ENCODE data around the gene NDUFS2. TPM values are rescaled to one million over a fixed set of nuclear protein-coding genes. Genes with fewer than 3 reads are reported as not detected.

Gene NDUFS2
- total and polyA plus RNA-seq, 9 of the 15 experiments (the other 6 are each of a cell fraction or from before 2014, with no cell fraction given), result 70.0 to 176 (median 141) TPM

- TF ChIP-seq, protein P1, sequence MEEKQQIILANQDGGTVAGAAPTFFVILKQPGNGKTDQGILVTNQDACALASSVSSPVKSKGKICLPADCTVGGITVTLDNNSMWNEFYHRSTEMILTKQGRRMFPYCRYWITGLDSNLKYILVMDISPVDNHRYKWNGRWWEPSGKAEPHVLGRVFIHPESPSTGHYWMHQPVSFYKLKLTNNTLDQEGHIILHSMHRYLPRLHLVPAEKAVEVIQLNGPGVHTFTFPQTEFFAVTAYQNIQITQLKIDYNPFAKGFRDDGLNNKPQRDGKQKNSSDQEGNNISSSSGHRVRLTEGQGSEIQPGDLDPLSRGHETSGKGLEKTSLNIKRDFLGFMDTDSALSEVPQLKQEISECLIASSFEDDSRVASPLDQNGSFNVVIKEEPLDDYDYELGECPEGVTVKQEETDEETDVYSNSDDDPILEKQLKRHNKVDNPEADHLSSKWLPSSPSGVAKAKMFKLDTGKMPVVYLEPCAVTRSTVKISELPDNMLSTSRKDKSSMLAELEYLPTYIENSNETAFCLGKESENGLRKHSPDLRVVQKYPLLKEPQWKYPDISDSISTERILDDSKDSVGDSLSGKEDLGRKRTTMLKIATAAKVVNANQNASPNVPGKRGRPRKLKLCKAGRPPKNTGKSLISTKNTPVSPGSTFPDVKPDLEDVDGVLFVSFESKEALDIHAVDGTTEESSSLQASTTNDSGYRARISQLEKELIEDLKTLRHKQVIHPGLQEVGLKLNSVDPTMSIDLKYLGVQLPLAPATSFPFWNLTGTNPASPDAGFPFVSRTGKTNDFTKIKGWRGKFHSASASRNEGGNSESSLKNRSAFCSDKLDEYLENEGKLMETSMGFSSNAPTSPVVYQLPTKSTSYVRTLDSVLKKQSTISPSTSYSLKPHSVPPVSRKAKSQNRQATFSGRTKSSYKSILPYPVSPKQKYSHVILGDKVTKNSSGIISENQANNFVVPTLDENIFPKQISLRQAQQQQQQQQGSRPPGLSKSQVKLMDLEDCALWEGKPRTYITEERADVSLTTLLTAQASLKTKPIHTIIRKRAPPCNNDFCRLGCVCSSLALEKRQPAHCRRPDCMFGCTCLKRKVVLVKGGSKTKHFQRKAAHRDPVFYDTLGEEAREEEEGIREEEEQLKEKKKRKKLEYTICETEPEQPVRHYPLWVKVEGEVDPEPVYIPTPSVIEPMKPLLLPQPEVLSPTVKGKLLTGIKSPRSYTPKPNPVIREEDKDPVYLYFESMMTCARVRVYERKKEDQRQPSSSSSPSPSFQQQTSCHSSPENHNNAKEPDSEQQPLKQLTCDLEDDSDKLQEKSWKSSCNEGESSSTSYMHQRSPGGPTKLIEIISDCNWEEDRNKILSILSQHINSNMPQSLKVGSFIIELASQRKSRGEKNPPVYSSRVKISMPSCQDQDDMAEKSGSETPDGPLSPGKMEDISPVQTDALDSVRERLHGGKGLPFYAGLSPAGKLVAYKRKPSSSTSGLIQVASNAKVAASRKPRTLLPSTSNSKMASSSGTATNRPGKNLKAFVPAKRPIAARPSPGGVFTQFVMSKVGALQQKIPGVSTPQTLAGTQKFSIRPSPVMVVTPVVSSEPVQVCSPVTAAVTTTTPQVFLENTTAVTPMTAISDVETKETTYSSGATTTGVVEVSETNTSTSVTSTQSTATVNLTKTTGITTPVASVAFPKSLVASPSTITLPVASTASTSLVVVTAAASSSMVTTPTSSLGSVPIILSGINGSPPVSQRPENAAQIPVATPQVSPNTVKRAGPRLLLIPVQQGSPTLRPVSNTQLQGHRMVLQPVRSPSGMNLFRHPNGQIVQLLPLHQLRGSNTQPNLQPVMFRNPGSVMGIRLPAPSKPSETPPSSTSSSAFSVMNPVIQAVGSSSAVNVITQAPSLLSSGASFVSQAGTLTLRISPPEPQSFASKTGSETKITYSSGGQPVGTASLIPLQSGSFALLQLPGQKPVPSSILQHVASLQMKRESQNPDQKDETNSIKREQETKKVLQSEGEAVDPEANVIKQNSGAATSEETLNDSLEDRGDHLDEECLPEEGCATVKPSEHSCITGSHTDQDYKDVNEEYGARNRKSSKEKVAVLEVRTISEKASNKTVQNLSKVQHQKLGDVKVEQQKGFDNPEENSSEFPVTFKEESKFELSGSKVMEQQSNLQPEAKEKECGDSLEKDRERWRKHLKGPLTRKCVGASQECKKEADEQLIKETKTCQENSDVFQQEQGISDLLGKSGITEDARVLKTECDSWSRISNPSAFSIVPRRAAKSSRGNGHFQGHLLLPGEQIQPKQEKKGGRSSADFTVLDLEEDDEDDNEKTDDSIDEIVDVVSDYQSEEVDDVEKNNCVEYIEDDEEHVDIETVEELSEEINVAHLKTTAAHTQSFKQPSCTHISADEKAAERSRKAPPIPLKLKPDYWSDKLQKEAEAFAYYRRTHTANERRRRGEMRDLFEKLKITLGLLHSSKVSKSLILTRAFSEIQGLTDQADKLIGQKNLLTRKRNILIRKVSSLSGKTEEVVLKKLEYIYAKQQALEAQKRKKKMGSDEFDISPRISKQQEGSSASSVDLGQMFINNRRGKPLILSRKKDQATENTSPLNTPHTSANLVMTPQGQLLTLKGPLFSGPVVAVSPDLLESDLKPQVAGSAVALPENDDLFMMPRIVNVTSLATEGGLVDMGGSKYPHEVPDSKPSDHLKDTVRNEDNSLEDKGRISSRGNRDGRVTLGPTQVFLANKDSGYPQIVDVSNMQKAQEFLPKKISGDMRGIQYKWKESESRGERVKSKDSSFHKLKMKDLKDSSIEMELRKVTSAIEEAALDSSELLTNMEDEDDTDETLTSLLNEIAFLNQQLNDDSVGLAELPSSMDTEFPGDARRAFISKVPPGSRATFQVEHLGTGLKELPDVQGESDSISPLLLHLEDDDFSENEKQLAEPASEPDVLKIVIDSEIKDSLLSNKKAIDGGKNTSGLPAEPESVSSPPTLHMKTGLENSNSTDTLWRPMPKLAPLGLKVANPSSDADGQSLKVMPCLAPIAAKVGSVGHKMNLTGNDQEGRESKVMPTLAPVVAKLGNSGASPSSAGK (IDR thresholded peaks at IDR 0.05), result no peak
- TF ChIP-seq, protein P2, sequence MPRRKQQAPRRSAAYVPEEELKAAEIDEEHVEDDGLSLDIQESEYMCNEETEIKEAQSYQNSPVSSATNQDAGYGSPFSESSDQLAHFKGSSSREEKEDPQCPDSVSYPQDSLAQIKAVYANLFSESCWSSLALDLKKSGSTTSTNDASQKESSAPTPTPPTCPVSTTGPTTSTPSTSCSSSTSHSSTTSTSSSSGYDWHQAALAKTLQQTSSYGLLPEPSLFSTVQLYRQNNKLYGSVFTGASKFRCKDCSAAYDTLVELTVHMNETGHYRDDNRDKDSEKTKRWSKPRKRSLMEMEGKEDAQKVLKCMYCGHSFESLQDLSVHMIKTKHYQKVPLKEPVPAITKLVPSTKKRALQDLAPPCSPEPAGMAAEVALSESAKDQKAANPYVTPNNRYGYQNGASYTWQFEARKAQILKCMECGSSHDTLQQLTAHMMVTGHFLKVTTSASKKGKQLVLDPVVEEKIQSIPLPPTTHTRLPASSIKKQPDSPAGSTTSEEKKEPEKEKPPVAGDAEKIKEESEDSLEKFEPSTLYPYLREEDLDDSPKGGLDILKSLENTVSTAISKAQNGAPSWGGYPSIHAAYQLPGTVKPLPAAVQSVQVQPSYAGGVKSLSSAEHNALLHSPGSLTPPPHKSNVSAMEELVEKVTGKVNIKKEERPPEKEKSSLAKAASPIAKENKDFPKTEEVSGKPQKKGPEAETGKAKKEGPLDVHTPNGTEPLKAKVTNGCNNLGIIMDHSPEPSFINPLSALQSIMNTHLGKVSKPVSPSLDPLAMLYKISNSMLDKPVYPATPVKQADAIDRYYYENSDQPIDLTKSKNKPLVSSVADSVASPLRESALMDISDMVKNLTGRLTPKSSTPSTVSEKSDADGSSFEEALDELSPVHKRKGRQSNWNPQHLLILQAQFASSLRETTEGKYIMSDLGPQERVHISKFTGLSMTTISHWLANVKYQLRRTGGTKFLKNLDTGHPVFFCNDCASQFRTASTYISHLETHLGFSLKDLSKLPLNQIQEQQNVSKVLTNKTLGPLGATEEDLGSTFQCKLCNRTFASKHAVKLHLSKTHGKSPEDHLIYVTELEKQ (CRISPR knock-in tag; IDR thresholded peaks at IDR 0.05), result no peak
- peak; percentile 7; the same call in 1 of the 2 replicates for TF ChIP-seq TAF7 (tag; IDR thresholded peaks at IDR 0.05)
- no peak for TF ChIP-seq PHB2 (IDR thresholded peaks at IDR 0.05; ENCODE audit: low read depth)
- no peak for TF ChIP-seq RBM17 (IDR thresholded peaks at IDR 0.05; ENCODE audit: borderline replicate concordance, low read depth, low read length)
- no peak for TF ChIP-seq CEBPB (tag; IDR thresholded peaks at IDR 0.05)
- TF ChIP-seq PHTF2 (CRISPR knock-in tag; IDR thresholded peaks at IDR 0.05), result no peak
- no peak for TF ChIP-seq TEAD1 (CRISPR knock-in tag; IDR thresholded peaks at IDR 0.05)
- no peak for TF ChIP-seq ATF6 (CRISPR knock-in tag; IDR thresholded peaks at IDR 0.05)
Observed at GRCh38 chr1:161200421-161200991, 1.7 kb upstream of the NDUFS2 start (continued).
